Neuronal stem cell (in vitro differentiated cells): ENCODE data around the gene ZNF454.
A peak's percentile ranks its signal among the peaks of the same experiment; 100 is the strongest.

Experiments used
- DNase-seq: peaks from one replicate; pipeline ENCODE4 v3.0.0-alpha.2; 2013; ENCODE audit warnings: low spot score
- H2AFZ ChIP-seq: one replicate; pipeline ENCODE4 v1.6.1; 2013; ENCODE audit warnings: mild to moderate bottlenecking, low read length, inconsistent platforms
- H2AK5ac ChIP-seq: 2 replicates; pipeline ENCODE4 v1.6.1; 2013; ENCODE audit warnings: low read depth, mild to moderate bottlenecking, inconsistent platforms, low read length, moderate library complexity, mixed read lengths
- H2BK120ac ChIP-seq: 2 replicates; pipeline ENCODE4 v1.6.1; 2013; ENCODE audit warnings: low read depth, mild to moderate bottlenecking, inconsistent platforms, low read length, moderate library complexity, mixed read lengths
- H2BK12ac ChIP-seq: one replicate; pipeline ENCODE4 v1.6.1; 2013; ENCODE audit warnings: low read length, inconsistent platforms
- H2BK15ac ChIP-seq: 2 replicates; pipeline ENCODE4 v1.6.1; 2013; ENCODE audit warnings: mild to moderate bottlenecking, low read length, inconsistent platforms, mixed read lengths
- H2BK5ac ChIP-seq: one replicate; pipeline ENCODE4 v1.6.1; 2013; ENCODE audit warnings: inconsistent platforms, mild to moderate bottlenecking, low read length, moderate library complexity
- H3K14ac ChIP-seq: one replicate; pipeline ENCODE4 v1.6.1; 2013; ENCODE audit warnings: low read length, inconsistent platforms
- H3K18ac ChIP-seq: 2 replicates; pipeline ENCODE4 v1.6.1; 2013; ENCODE audit warnings: low read length, inconsistent platforms
- H3K23ac ChIP-seq: 2 replicates; pipeline ENCODE4 v1.6.1; 2013; ENCODE audit warnings: low read depth, mild to moderate bottlenecking, mixed read lengths, low read length, inconsistent platforms; ENCODE audit not compliant: poor library complexity
- H3K27ac ChIP-seq: replicated peaks from 3 replicates; pipeline ENCODE4 v1.5.1; 2013; ENCODE audit warnings: low read length, inconsistent platforms
- H3K27me3 ChIP-seq, 3 experiments: 2 replicates each; pipeline ENCODE4 v1.6.1; 2013; ENCODE audit warnings: low read length in 3 of 3, mild to moderate bottlenecking in 2 of 3, inconsistent platforms in 1 of 3, low read depth in 1 of 3, mixed read lengths in 1 of 3, moderate library complexity in 1 of 3; ENCODE audit not compliant: control insufficient read depth in 3 of 3, insufficient read depth in 3 of 3
- H3K36me3 ChIP-seq, 2 donors: replicated peaks in 1 of 2; 2 replicates each; pipeline ENCODE4 v1.6.1; 2013; ENCODE audit warnings: low read length in 2 of 2; ENCODE audit not compliant: control insufficient read depth in 2 of 2, insufficient read depth in 2 of 2
- H3K4ac ChIP-seq: 2 replicates; pipeline ENCODE4 v1.6.1; 2013; ENCODE audit warnings: inconsistent platforms, mild to moderate bottlenecking, low read length, moderate library complexity
- H3K4me1 ChIP-seq, 2 donors: 1 replicate in 1 of 2; 2 replicates in 1 of 2; pipeline ENCODE4 v1.6.1; 2013; ENCODE audit warnings: low read length in 2 of 2, low read depth in 1 of 2; ENCODE audit not compliant: control insufficient read depth in 2 of 2, insufficient read depth in 1 of 2
- H3K4me2 ChIP-seq: one replicate; pipeline ENCODE4 v1.6.1; 2013; ENCODE audit warnings: mild to moderate bottlenecking, low read length, inconsistent platforms; ENCODE audit not compliant: insufficient read depth, poor library complexity, severe bottlenecking
- H3K4me3 ChIP-seq, 2 donors: 2 replicates each; pipeline ENCODE4 v1.5.1; 2013; ENCODE audit warnings: low read length in 2 of 2, mild to moderate bottlenecking in 2 of 2, inconsistent platforms in 1 of 2, moderate library complexity in 1 of 2
- H3K79me1 ChIP-seq: one replicate; pipeline ENCODE4 v1.6.1; 2013; ENCODE audit warnings: low read depth, mild to moderate bottlenecking, inconsistent platforms, low read length, moderate library complexity
- H3K9ac ChIP-seq: one replicate; pipeline ENCODE4 v1.6.1; 2013; ENCODE audit warnings: mild to moderate bottlenecking, low read depth, low read length, inconsistent platforms; ENCODE audit not compliant: poor library complexity
- H3K9me3 ChIP-seq, 2 donors: replicated peaks in 1 of 2; 2 replicates each; pipeline versions ENCODE3 to v1.6.1; 2013; ENCODE audit warnings: low read length in 2 of 2, mild to moderate bottlenecking in 2 of 2, inconsistent platforms in 1 of 2, low read depth in 1 of 2, mixed read lengths in 1 of 2, moderate library complexity in 1 of 2; ENCODE audit not compliant: control insufficient read depth in 2 of 2, insufficient read depth in 1 of 2
- H4K8ac ChIP-seq: one replicate; pipeline ENCODE4 v1.6.1; 2013; ENCODE audit warnings: low read depth, mild to moderate bottlenecking, inconsistent platforms, low read length, moderate library complexity
- H4K91ac ChIP-seq: one replicate; pipeline ENCODE4 v1.6.1; 2013; ENCODE audit warnings: low read length, low read depth, mild to moderate bottlenecking, inconsistent platforms; ENCODE audit not compliant: poor library complexity
- WGBS, 2 donors: extraction: QIAGEN DNeasy Blood & Tissue Kit; methylation state at CpG; one replicate each; pipeline ENCODE4 v1.1.7; 2013; ENCODE audit warnings: missing lambda C conversion rate in 2 of 2, mixed read lengths in 1 of 2; ENCODE audit not compliant: insufficient read length in 2 of 2, insufficient replicate concordance in 1 of 2; ENCODE audit errors: extremely low coverage in 2 of 2; 5-methylcytosine and 5-hydroxymethylcytosine counted together

ZNF454 gene

DNA sequence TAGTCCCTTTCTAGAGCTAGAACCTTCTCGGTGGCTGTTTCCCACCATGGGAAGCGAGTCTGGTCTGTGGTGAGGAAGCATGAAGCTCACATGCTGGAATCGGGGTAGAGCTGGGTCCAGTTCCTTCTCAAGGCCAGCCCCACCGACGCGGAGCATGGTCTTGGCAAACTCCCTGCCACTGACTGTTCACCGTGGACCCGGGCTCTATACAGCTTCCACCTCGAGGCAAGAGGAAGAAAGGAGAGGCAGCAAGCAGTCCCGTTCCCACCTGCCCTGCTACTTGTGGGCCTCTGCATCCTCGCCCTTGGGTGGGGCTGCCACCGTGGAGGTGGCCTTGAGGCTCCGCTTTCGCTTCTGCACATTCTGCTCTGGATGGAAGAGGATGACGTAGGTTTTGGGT is 40.4 kb downstream of the ZNF454 start:
- Histone ChIP-seq H3K4me3 (peak overlapping the region in 1 of 2 donors; percentile 57), H2AK5ac (no peak overlapping the region), H3K4me2 (no peak overlapping the region), H3K36me3 (no peaks in the 10 kb centered on the region), H3K9me3 (peaks cover 53 to 63% of the 10 kb centered on the region in 2 donors), H4K8ac (no peak overlapping the region), H3K27ac (no peak overlapping the region), H2BK120ac (no peak overlapping the region), H2BK5ac (no peak overlapping the region), H4K91ac (no peak overlapping the region), H3K9ac (no peak overlapping the region), H2BK12ac (no peak overlapping the region), H3K4me1 (no peaks in the 10 kb centered on the region), H3K27me3 (no peaks in the 10 kb centered on the region), H2BK15ac (no peak overlapping the region), H3K4ac (no peak overlapping the region), H2AFZ (no peak overlapping the region), H3K23ac (no peak overlapping the region), H3K18ac (no peak overlapping the region), H3K14ac (no peak overlapping the region), H3K79me1 (no peaks in the 10 kb centered on the region)
- DNase-seq, result no peak
- WGBS, 2 donors, result no CpG with 5 or more reads among the region's 15 CpGs

DNA sequence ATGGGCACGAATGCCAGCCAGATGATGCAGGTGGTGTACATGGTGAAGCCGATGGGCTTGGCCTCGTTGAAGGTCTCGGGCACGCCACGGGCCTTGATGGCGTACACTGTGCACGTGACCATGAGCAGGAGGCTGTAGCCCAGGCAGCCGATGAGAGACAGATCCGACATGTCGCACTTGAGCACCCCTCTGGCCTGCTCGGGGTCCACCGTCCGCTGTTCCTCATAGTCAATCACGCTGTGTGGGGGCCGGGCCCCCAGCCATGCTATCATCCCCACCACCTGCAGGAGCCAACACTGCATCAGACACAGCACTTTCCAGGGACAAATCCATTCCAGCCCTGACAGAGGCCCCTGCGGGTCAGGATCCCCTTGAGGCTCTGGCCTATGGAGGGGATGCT is 41.9 kb downstream of the ZNF454 start:
- Histone ChIP-seq H2BK120ac (no peak overlapping the region), H3K4me3 (peak overlapping the region in 1 of 2 donors; percentile 3), H2AK5ac (no peak overlapping the region), H3K36me3 (no peaks in the 10 kb centered on the region), H3K4me1 (no peaks in the 10 kb centered on the region), H2BK12ac (no peak overlapping the region), H3K23ac (no peak overlapping the region), H2BK15ac (no peak overlapping the region), H3K4me2 (no peak overlapping the region), H4K91ac (no peak overlapping the region), H2AFZ (no peak overlapping the region), H3K79me1 (no peaks in the 10 kb centered on the region), H3K14ac (no peak overlapping the region), H4K8ac (no peak overlapping the region), H2BK5ac (no peak overlapping the region), H3K27me3 (no peaks in the 10 kb centered on the region), H3K4ac (no peak overlapping the region), H3K9me3 (peaks cover 59% of the 10 kb centered on the region in 2 donors), H3K18ac (peak overlapping the region; percentile 28), H3K9ac (no peak overlapping the region), H3K27ac (no peak overlapping the region)
- WGBS, 2 donors, result no CpG with 5 or more reads among the region's 17 CpGs
- DNase-seq, result no peak

DNA sequence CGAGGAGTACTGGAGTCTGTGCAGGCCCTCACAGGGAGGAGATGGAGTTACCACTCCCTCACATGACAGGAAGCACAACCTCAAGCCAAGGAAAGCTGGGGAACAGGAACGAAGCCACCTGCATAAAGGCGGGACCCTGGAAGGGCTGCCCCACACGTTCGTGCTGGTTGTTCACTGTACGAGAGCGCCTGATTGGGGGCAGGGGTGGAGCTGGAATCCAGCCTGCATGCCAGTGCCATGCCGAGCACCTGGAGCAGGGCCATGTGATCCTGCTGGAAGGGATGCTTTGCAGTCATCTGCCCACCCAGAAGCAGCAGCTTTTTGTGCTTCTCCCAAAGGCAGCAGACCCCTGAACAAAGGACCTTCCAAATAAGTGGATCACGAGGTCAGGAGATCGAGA is 42.7 kb downstream of the ZNF454 start:
- Histone ChIP-seq H2BK5ac (no peak overlapping the region), H3K4me1 (no peaks in the 10 kb centered on the region), H3K9me3 (peaks cover 57 to 62% of the 10 kb centered on the region in 2 donors), H3K4me3 (peak overlapping the region in 1 of 2 donors; percentile 42), H2AFZ (no peak overlapping the region), H3K23ac (no peak overlapping the region), H4K8ac (no peak overlapping the region), H3K14ac (no peak overlapping the region), H3K79me1 (no peaks in the 10 kb centered on the region), H2BK120ac (no peak overlapping the region), H3K36me3 (no peaks in the 10 kb centered on the region), H4K91ac (no peak overlapping the region), H3K27me3 (no peaks in the 10 kb centered on the region), H2BK15ac (no peak overlapping the region), H2AK5ac (no peak overlapping the region), H3K4me2 (no peak overlapping the region), H3K18ac (no peak overlapping the region), H2BK12ac (no peak overlapping the region), H3K4ac (no peak overlapping the region), H3K27ac (no peak overlapping the region), H3K9ac (no peak overlapping the region)
- DNase-seq, result no peak
- WGBS, 2 donors, result no CpG with 5 or more reads among the region's 10 CpGs

DNA sequence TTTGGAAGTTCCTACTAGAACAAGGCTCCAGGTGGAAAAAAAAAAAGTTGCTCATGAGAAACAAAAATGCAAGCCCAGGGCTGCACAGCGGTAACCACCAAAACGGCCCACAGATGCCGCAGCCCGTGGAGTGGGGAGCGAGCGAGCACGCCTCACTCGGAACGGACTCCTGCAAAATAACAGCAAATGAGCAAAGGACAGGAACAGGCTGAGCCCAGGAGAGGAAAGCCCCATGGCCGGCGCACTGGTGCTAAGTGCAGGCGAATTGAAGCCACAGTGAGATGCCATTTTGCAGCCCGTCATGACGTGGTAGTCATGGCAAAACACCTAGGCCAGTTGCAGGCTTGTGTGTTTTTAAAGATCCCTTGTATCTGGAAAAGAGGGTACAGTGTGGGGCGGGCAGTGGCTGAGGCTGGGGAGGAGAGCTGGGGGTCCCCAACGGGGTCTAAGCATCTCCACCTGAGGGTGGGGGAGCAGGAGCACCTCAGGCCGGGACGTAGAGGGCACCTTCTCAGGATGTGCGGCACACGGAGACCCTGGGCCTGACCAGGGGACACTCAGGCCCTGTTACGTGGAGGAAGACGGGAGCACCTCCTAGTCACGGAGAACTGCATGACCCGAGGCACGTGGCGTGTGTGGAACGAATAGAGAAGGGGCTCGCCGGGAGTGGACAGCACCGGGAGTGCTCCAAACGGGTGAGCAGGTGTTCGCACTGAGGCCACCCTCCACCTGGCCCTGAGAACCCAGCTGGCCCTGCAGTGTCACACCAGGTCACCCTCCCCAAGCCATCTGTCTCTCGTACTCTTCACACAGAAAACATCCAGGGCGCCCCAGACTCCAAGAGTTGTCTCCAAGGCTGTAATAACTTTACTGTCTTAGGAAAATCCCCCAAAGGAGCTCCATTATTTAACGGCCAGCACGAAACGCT is 43.4 kb downstream of the ZNF454 start:
- Histone ChIP-seq H3K9ac (no peak overlapping the region), H3K9me3 (peaks cover 55 to 65% of the 10 kb centered on the region in 2 donors), H2AK5ac (no peak overlapping the region), H3K14ac (no peak overlapping the region), H3K4me1 (no peaks in the 10 kb centered on the region), H2BK5ac (peak overlapping the region; percentile 3), H3K4ac (no peak overlapping the region), H3K79me1 (peaks cover 2% of the 10 kb centered on the region), H3K18ac (no peak overlapping the region), H2BK15ac (no peak overlapping the region), H3K4me3 (no peak overlapping the region), H3K4me2 (no peak overlapping the region), H2AFZ (no peak overlapping the region), H4K8ac (no peak overlapping the region), H2BK120ac (no peak overlapping the region), H4K91ac (no peak overlapping the region), H2BK12ac (peak overlapping the region; percentile 73), H3K23ac (no peak overlapping the region), H3K27me3 (no peaks in the 10 kb centered on the region), H3K27ac (no peak overlapping the region), H3K36me3 (no peaks in the 10 kb centered on the region)
- no CpG with 5 or more reads among the region's 37 CpGs for WGBS, 2 donors
- no peak for DNase-seq
